LNCaP clone FGC (cell line): Measurements from ENCODE around the gene KSR2.

ENCODE experiments used
- DNase-seq: peaks from one replicate; pipeline ENCODE4 v3.0.0-alpha.2; 2011; ENCODE audit warnings: low read depth
- H3K4me3 ChIP-seq: 2 replicates; pipeline ENCODE4 v1.5.1; 2011; ENCODE audit warnings: mild to moderate bottlenecking, low read depth, low read length, control low read depth
- CTCF ChIP-seq: IDR thresholded peaks from 2 replicates; pipeline ENCODE4 v1.5.1; 2012; ENCODE audit warnings: mild to moderate bottlenecking; ENCODE audit not compliant: control insufficient read depth, insufficient read depth; ENCODE audit errors: extremely low read depth

KSR2 gene

DNA sequence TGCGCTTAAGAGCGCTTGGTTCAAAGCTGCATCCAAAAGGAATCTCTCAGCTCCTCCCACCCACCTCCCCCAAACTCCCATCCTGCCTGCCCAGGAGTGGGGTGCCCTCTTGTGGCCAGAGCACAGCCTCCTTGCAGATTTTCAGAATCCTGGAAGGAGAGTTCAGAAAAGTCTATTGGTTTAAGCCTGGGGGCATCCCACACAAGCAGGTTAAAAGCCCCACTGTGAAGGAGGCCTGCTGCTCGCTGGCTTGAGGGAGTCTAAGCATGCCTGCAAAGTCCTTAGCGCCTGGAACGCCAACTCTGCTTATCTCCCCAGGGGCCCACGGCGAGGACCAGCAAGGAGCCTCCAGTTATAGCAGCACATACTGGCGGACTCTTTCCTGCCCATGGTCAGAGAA lies 297.1 kb downstream of the KSR2 start:
- no peak overlapping the region for H3K4me3 ChIP-seq
- peak; percentile 7 for DNase-seq
- peak; percentile 82 for TF ChIP-seq CTCF

DNA sequence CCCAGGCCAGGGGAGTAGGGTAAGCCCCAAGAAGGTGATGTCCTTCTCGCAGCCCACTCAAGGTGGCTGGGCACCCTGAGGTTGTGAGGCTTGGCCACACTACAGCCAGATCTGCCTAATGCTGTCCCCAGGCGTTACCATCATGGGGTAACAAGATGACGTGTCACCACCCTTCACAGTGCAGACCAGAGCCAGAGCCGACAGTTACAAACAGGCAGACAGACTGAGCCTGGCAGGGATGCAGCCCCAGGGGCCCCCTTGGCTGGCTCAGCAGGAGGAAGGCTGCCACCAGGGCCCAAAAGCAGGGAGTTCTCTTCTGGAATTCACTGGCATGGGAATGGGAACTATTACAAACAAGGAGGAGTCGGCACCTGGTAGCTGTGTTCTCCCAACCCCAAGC lies 304.6 kb downstream of the KSR2 start:
- no peak for TF ChIP-seq CTCF
- H3K4me3 ChIP-seq: no peak overlapping the region
- no peak for DNase-seq

DNA sequence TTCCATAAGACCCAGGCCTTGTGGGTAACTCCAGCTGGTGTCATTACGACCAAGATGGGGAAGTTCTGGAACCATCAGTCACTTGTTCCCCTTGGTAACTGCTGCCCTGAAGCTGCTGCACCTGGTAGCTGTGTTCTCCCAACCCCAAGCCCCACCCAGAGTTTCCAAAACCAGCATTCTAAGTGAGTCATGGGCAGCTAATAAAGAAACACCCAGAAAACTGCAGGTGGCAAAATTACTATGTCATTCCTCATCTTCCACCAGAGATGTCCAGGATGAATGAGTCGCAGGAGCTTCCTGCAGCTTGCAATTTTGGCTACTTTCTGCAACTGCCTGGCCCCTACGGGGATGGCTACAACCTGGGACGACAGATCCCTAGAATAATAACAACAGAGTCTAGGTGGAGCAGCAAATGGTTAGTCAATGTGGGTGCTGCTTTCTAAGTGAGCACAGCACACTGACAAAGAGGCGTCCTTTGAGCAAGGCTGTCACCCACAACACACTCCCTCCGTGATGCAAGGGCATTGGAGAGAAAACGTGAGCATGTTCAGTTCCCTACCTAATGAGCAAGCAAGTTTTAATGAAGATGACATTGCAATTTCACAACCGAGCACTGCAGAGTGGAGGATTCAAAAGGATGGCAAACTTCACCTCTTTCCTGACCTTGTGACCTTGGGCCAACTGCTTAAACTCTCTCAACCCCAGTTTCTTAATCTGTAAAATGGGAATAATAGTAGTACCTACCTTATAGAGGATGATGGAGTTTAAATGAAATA lies 306.0 kb downstream of the KSR2 start:
- TF ChIP-seq CTCF: no peak
- H3K4me3 ChIP-seq: no peak overlapping the region
- DNase-seq: no peak

DNA sequence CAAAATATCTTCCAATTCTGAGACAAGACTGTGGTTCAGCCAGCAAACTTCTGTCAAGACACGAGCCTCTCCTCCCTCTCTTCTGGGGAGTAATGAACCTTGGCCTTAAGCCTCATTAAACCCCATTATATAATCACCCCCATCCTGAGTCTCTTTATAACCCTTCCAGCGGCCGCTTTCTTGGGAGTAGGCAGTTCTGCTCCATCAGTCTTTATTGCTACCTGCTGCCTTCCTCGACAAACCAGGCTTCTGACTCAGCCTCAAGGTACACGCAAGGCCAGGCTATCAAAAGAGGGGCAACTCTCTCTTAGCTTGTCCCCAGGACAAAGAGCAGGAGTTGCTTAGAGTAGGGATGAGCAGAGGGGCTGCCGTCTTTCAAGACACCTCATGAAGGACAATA lies 306.6 kb downstream of the KSR2 start:
- DNase-seq: no peak
- no peak overlapping the region for H3K4me3 ChIP-seq
- no peak for TF ChIP-seq CTCF

DNA sequence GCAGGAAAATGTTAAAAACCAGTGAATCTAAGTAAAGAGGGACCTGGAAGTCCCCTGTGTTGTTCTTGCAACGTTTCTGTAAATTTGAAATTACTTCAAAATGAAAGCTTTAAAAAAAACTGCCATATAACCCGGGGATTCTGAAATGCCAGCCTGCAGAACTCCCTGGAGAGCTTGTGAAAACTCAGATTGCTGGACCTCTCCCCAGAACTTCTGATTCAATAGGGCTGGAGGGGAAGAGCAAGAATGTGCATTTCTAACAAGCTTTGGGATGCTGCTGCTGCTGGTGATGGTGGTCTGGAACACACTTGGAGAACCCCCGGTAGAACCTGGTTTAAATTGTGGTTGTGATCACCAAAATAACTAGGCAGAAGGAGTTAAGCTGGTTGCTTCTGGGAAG lies 307.3 kb downstream of the KSR2 start:
- H3K4me3 ChIP-seq: no peak overlapping the region
- DNase-seq: no peak
- no peak for TF ChIP-seq CTCF

- no peak for DNase-seq
- no peak overlapping the region for H3K4me3 ChIP-seq
- no peak for TF ChIP-seq CTCF
Observed at GRCh38 chr12:117660896-117661295, 307.9 kb downstream of the KSR2 start.

- no peak for TF ChIP-seq CTCF
- H3K4me3 ChIP-seq: no peak overlapping the region
- DNase-seq: no peak
Observed at GRCh38 chr12:117658226-117658625, 310.6 kb downstream of the KSR2 start.
